GM19025 (cell line): Measurements from ENCODE around the gene WDFY4.

Experiments
- ATAC-seq: cut with Tn5 transposase; IDR thresholded peaks from one replicate; pipeline ENCODE4 v1.9.1; 2021; ENCODE audit warnings: mild to moderate bottlenecking, low read depth, moderate library complexity; ENCODE audit not compliant: unreplicated experiment

Gene WDFY4

GRCh38 chr10:48957361-48958151 is 272.9 kb downstream of the WDFY4 start:
- no peak for ATAC-seq

- ATAC-seq, result no peak
These were observed 274.0 kb downstream of the WDFY4 start for GRCh38 chr10:48958598-48959190.

GRCh38 chr10:48964038-48964437 is 279.4 kb downstream of the WDFY4 start:
- ATAC-seq, result no peak

GRCh38 chr10:48965460-48965859 is 280.8 kb downstream of the WDFY4 start:
- no peak for ATAC-seq

- no peak for ATAC-seq
These were observed 283.4 kb downstream of the WDFY4 start for GRCh38 chr10:48968036-48968435.

GRCh38 chr10:48970046-48970445 is 285.4 kb downstream of the WDFY4 start:
- no peak for ATAC-seq

- no peak for ATAC-seq
These were observed 286.0 kb downstream of the WDFY4 start for GRCh38 chr10:48970654-48971053.

GRCh38 chr10:48973065-48973464 is 288.4 kb downstream of the WDFY4 start:
- ATAC-seq, result no peak

DNA sequence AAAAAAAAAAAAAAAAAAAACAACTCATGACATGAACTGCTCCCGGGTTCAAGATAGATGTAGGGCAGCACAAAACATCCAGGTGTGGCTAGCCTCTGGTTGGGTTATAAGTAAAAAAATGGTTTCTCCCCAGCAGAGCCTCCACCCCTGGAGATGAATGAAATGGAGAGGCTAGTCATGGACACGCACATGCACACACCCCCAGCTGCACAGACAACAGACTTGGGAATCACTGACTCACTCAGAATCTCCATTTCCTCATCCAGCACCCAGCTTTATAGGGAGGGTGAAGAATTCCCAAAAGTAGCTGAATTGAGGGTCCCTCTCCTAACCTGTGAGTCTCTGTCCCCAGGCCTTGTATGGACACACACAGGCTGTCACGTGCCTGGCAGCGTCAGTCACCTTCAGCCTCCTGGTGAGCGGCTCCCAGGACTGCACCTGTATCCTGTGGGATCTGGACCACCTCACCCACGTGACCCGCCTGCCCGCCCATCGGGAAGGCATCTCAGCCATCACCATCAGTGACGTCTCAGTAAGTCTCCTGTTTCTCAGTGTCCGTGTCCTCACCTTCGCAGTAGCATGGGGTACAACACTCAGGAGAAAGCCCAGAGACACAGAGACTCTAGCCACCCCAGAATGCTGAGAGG is 290.0 kb downstream of the WDFY4 start:
- no peak for ATAC-seq

- ATAC-seq, result no peak
These were observed 291.5 kb downstream of the WDFY4 start for GRCh38 chr10:48976196-48976595.

- ATAC-seq, result no peak
These were observed 293.6 kb downstream of the WDFY4 start for GRCh38 chr10:48978318-48978717.

DNA sequence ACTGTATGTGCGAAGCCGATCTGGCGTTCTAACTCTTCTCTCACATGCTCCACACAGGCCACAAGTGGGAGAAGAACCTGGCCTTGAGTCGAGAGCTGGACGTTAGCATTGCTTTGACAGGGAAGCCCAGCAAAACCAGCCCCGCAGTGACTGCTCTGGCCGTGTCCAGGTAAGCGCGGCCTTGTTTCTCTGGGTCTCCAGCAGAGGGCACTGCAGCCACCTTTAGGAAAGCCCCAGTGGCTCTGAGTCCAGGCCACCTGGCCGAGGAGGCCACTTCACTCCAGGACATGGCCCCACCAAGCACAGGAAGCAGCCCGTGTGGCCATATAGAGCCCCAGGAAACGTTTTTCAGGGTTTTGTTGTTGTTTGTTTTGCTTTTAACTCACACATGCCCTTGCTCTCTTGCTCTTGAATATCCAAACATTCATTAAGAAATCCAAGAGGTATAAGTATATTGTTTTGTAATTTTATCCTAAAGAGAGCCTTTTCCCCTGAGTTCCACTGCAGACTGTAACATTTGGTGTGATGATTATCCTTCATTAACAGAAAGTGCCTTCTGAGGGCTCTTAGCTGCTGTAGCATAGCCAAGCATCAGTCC is 296.7 kb downstream of the WDFY4 start:
- no peak for ATAC-seq

DNA sequence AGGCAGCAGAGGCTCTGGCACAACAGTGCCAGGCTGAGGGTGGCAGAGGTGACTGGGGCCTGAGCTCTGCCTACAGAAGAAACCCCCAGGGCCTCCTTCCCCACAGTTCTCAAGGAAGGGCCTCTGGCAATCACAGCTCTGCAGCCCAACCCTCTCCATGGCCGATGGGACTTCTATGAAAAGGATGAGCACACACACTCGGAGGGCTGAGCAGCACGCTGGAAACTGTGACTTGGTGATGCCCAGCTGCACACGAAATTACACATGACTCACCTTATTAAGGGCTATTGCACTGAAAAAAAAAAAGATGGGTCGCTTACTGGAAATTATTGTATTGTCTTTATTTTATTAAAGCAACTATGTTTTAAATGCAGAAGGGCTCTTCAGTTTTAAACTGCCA is 297.9 kb downstream of the WDFY4 start:
- no peak for ATAC-seq

- ATAC-seq, result no peak
These were observed 299.1 kb downstream of the WDFY4 start for GRCh38 chr10:48983648-48984351.

DNA sequence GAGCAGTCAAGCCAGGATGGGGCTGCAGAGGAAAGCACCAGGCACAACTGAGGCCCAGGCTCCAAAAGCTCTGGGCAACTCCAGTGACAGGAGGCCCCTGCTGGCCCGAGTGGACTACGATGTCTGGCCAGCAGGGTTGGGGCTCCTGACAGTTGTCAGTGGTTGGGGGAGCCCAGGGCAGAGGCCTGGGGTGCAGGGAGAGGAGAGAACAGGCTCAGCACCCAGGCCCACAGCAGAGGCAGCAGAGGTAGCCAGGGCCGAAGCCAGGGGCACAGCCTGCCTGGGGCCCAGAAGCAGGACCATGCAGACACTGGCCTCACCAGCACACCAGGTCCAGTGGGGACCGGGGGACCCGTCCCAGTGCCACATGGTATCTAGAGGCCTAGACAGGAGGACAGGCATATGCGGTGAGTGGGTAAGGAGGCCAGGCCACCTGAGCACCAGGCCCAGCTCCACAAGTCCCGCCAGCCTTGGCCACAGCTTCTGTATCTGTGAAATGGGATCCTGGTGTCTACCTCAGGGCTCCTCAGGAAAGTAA is 301.0 kb downstream of the WDFY4 start:
- ATAC-seq, result no peak

DNA sequence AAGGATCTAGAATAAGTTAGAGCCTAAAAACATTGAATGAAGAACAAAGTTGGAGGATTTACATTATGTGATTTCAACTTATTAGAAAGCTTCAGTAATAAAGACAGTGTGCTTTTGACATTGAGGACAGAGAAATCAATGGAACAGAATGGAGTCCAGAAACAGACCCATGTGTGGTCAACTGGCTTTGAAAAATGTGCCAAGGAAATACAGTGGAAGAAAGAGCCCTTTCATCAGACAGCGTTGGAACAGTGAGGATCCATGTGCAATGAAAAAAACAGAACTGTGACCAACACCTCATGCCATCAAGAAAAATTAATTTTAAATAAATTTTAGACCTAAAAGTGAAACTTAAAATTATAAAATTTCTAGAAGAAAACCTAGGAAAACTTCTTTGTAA is 305.6 kb downstream of the WDFY4 start:
- ATAC-seq, result no peak

DNA sequence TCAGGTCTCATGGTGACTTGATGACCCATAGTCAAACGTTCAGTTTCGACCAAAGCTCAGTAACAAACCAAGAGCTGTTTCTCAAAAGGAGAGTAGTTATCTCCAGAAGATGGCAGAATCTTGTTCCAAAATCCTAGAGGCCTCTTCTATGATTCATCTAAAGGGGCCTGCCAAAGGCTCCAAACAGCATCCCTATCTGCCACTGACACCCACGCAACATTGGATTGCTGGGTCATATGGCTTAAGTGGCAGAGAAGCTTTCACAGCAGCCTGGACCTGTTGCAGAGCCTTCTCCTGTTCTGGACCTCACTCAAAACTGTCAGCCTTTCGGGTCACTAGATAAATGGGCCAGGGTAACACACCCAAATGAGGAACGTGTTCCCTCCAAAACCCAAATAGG is 309.0 kb downstream of the WDFY4 start:
- no peak for ATAC-seq

GRCh38 chr10:48996329-48996728 is 311.7 kb downstream of the WDFY4 start:
- no peak for ATAC-seq

DNA sequence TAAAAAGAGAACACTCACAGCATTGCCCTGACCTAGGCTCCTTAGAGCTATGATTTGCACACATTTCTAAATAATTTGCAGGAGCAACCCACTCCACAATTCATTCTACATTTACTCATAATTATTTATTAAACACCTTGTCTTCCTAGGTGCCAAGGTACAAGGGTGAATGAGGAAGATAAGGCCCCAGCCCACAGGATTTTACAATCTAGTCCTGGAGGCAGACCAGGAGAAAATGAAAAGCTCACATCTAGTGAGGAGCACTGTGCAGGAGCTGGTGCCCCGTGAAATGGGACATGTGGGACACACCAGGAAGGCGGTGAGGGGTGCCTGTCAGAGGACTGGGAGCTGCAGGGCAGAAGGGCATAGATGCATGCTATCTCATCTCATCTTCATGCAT is 314.7 kb downstream of the WDFY4 start:
- ATAC-seq, result no peak
